Mammary epithelial cell (primary cell): ENCODE results near the gene TMEM247.

Source experiments
- EZH2 ChIP-seq: IDR thresholded peaks from 2 replicates; pipeline ENCODE4 v1.6.1; 2012; ENCODE audit warnings: low read length, inconsistent platforms, borderline replicate concordance
- TF ChIP-seq, protein P1 (sequence below), 2 donors: IDR thresholded peaks in 1 of 2; conservative IDR thresholded peaks in 1 of 2; 2 replicates each; pipeline ENCODE4 v1.5.1; 2011 to 2012; ENCODE audit warnings: inconsistent platforms in 2 of 2, low read length in 2 of 2, mild to moderate bottlenecking in 2 of 2, control low read depth in 1 of 2, low read depth in 1 of 2; ENCODE audit not compliant: insufficient read depth in 1 of 2; ENCODE audit errors: extremely low read depth in 1 of 2

DNA sequence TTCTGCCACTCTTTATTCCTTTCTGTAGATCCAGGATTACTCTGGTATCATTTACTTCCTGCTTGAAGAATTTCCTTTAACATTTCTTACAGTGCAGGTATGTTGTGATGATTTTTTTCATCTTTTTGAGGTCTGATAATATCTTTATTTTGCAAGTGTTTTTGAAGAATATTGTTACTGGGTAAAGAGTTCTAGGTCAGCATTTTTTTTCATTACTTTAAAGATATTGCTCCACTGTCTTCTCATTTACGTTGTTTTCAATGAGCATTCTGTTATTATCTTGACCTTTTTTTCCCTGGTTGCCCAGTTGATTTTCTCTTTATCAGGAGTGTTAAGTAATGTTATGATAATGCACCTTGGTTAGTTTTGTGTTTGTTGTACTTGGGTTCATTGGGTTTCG, 31.7 kb upstream of the TMEM247 start:
- TF ChIP-seq, protein P1, sequence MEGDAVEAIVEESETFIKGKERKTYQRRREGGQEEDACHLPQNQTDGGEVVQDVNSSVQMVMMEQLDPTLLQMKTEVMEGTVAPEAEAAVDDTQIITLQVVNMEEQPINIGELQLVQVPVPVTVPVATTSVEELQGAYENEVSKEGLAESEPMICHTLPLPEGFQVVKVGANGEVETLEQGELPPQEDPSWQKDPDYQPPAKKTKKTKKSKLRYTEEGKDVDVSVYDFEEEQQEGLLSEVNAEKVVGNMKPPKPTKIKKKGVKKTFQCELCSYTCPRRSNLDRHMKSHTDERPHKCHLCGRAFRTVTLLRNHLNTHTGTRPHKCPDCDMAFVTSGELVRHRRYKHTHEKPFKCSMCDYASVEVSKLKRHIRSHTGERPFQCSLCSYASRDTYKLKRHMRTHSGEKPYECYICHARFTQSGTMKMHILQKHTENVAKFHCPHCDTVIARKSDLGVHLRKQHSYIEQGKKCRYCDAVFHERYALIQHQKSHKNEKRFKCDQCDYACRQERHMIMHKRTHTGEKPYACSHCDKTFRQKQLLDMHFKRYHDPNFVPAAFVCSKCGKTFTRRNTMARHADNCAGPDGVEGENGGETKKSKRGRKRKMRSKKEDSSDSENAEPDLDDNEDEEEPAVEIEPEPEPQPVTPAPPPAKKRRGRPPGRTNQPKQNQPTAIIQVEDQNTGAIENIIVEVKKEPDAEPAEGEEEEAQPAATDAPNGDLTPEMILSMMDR (conservative IDR thresholded peaks at IDR 0.05 in 1 of 2, IDR thresholded peaks at IDR 0.05 in 1 of 2; ENCODE audit: extremely low read depth in 1 of 2, insufficient read depth in 1 of 2, low read depth in 1 of 2, low read length in 2 of 2), result no peak
- no peak for TF ChIP-seq EZH2
